T-helper 2 cell (primary cell): ENCODE measurements around the gene SMIM9.
A peak's percentile ranks its signal among the peaks of the same experiment; 100 is the strongest.

ENCODE experiments used
- DNase-seq, 5 experiments: peaks; one replicate each; pipeline versions ENCODE4 v3.0.0 to v3.0.0-alpha.2; 2012 to 2022

SMIM9 gene

DNA sequence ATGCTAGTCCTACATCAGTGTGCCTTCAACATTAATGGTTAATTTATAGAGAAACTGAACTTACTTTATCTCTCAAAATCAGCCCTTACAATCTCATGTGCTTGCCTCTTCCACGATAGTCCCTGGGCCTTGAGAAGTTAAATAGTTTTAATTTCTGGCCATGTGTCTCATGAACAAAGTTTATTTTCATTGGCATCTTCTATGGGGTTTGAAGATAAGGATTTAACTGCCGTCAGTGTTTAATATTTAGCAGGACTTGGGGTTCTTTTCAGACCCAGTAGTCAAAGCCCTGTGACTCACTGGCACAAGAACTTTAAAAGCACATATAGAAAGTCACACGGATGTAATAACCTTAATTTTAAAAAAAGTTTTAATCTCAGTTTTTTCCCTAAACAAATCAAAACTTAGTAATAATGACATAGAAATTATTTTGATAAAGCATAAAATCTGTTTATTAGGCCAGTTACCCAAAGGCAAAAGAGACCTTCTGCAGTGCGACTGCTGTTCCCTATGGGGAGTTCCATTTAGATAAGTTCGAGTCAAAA, 19.1 kb downstream of the SMIM9 start:
- no peak for DNase-seq

GRCh38 chrX:154813801-154814200, 20.7 kb downstream of the SMIM9 start:
- DNase-seq, result no peak

GRCh38 chrX:154812341-154813101, 21.9 kb downstream of the SMIM9 start:
- no peak for DNase-seq

GRCh38 chrX:154809939-154810665, 24.4 kb downstream of the SMIM9 start:
- peak in 1 of 5 experiments; percentile 31 for DNase-seq

DNA sequence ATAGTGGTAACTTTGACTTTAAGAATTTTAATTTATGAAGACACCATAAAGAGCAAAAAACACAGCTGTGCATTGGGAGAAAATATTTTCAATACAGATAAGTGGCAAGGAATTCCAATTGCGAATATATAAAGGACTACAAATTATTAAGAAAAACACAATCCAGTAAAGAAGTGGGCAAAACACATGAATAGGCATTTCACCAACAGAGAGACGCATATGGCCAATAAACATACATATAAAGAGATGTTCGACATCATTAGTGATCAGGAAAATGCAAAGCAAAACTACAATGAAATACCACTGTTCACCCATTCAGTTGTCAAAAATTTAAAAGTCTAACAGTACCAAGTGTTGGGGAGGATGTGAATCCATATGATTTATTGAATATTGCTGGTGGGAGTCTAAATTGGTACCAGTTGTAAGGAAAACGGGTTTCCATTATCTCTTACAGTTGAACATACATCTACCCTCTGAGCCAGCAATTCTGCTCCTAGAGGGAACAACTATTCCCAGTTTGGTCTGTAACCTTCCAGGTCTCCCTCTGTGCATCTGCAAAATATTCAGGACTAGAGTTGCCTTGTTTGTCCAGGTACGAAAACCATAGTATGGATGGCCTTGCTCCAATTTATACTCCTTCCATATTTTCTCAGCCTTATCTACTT, 27.5 kb downstream of the SMIM9 start:
- no peak for DNase-seq

- DNase-seq, result no peak
Observed at GRCh38 chrX:154805696-154806091, 28.8 kb downstream of the SMIM9 start.

DNA sequence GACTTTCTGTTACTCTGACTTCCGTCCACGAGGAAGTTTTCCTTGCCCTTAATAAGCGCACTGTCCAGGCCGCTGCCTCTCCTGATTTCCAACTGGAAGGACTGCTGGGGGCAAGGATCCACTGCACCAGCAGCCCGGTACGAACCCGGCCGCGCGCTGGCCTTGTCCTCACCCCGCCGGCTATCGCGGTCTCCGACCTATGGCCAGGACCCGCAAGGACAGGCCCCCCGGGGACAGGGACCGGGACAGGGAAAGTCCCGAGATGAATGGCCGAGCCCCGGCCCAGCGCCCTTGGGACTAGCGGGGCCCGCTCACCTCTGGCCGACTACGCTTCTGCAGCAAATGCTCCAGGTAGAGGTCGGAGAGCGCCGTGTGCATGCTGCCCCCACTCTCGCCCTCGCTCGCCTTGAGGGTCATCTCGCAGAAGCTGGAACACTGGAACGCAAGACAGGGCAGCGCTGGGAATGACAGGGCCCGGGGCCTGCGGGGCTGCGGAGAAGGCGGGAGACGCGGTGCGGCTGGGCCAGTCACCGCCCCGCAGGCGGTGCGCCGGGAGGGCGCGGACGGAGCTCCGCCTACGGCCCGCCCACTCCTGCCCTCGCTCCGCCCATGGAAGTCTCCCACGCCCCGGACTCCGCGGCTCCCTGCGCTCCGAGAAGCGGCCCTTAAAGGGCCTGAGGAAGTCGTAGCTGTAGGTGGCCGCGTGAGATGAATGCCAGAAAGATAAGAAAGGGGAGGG, 29.3 kb downstream of the SMIM9 start, which contains the start of gene MPP1:
Gene MPP1, minus strand, starts transcription at position 529 of the 739 bp plus-strand sequence. Its CDS starts 112 bp downstream, at position 417.
- peak; percentile 27 to 74 (median 63) for DNase-seq

DNA sequence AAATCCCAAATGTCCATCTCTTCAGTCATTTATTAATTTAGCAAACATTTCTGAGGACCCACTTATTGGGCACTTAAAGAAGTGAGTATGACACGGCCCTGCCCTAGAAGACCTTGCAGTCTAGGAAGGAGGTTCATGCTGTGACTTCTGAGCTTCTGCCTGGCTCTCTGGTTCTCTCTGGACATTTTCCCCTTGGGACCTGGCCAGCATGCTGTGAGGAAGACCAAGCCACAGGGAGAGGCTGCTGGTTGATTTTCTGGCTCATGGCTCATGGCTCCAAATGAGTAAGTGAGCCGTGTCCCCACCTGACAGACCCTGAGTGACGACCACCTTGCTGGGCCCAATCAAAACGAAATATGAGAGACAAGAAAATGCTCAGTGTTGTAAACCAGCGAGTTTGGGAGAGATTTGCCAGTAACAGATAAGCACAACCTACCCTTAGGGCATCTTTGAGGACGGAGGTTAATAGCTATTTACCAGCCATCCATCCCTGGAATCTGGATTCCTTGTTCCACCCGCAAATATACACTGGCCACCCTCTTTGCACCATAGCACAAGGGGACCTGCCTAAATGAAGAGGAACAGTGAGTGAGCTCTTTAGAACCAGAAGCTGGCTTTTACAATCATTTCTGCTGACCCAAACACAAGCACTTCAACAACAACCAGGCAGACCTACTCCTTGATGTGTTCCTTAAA, 30.1 kb downstream of the SMIM9 start:
- DNase-seq, result no peak

- DNase-seq, result no peak
Observed at GRCh38 chrX:154802947-154803346, 31.5 kb downstream of the SMIM9 start.

GRCh38 chrX:154800478-154801210, 33.8 kb downstream of the SMIM9 start:
- no peak for DNase-seq

DNA sequence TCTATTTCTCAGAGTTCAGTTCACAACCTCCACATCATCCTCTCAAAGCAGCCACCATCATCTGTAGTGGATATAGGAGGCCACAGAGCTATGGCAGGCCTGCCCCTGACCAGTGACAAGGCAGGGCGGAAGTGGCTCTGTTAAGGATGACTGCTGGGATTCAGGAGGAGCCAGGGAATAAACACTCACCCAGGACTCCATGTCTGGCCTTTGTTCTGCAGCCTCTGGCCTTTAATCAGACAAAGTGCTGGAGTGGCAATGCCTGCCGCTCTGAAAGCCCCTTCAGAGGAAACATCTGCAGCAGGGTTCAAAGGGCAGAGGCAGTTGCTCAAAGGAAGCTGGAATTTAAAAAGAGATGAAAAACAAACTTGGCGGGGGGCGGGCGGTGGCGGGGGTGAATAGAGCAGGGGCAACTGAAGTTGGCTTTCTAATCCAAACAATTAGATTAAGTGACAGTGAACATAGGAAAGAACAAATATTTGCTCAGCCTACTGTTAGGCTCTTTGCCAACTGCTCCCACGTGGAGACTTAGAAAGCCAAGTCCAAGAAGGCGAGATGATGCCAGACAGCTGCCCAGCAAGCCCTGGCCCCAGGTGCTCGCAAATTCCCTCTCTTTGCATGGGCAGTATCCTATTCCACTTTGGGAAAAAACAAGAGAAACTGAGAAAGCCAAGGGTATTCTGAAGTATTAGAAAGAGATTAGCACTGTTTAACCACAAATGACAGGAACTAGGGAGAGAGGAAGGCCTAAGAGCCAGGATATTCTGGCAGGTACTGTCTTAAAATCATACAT, 34.7 kb downstream of the SMIM9 start:
- no peak for DNase-seq

DNA sequence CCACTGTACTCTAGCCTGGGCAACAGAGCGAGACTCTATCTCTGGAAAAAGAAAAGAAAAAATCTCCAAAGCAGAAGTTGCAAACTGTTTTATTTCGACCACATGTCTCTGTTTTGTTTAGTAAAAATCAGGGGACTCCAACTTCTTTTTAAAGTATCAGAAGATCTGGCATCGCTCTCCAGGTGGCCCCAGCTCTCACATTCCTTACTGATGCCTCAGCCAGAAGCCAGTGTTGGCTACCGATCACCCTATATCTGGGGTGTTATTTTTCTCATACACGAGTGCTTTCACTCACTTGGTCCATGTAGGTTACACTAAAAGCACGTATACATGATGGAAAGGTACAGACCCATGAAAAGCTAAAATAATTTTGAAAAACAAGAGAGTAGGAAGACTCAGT, 37.5 kb downstream of the SMIM9 start:
- no peak for DNase-seq

GRCh38 chrX:154795016-154795415, 39.4 kb downstream of the SMIM9 start:
- DNase-seq, result no peak

GRCh38 chrX:154793084-154793795, 41.2 kb downstream of the SMIM9 start:
- DNase-seq, result no peak

DNA sequence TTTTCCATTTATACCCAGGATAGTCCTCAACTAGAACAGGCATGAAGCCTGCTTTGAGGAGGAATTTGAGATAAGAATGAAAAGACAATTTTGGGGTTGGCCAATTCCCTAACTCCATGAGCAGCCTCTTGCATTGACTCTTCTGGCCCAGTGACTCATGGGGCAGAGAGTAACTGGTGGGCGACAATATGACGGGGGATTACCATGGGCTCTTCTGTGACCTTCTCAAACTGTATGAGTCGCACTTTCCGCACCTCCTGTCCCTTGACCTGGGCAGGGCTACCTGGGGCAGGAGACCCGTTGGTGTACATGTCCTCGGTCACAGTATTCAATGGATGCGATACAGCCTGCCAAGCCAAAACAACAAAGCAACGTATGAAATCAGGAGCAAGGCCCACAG, 42.5 kb downstream of the SMIM9 start:
- no peak for DNase-seq

- DNase-seq, result no peak
Observed at GRCh38 chrX:154791467-154791866, 43.0 kb downstream of the SMIM9 start.

DNA sequence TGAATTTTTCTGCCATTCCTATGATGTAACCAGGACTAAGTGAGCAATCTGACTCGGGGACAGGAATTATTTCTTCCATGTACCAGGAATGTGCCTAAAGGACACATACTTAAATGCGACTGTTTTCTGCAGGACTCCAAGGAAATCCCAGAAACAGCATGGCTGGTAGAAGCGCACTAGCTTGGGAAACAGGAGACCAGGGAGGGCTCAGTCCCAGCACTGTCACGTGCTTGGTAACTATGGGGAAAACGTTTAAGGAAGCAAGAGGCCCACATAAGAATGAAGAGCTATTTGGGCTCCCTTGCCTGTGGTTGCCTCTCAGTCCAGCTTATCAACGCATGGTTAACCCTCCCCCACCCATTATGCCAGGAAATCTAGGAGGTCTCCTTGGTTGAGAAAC, 48.7 kb downstream of the SMIM9 start:
- DNase-seq, result no peak

GRCh38 chrX:154784149-154784995, 50.1 kb downstream of the SMIM9 start:
- no peak for DNase-seq

DNA sequence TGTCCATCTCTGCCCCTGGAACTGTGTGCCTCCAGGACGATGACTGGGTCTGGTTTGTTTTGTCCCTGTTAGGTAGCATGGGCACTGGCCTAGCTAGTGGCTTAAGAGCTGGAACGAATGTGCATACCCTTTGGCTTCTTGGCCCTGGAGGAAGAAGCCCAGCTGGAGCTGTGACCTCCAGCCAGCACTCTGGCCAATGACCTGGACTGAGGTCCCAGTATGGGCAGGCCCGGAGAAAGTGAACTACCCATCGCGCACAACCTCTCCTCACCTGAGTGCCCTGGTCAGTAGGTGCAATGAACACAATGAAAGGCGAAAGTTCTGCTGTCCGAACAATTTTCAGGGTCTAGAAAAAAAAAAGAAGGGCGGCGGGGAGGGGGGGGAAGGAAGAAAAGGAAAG, 53.5 kb downstream of the SMIM9 start:
- no peak for DNase-seq
